ENCODE data around the gene TSHR. TPM values are rescaled to one million over a fixed set of nuclear protein-coding genes. Genes with fewer than 3 reads are reported as not detected.
A peak's percentile ranks its signal among the peaks of the same experiment; 100 is the strongest.

Gene TSHR
- total RNA-seq, 1 donor = not detected

DNA sequence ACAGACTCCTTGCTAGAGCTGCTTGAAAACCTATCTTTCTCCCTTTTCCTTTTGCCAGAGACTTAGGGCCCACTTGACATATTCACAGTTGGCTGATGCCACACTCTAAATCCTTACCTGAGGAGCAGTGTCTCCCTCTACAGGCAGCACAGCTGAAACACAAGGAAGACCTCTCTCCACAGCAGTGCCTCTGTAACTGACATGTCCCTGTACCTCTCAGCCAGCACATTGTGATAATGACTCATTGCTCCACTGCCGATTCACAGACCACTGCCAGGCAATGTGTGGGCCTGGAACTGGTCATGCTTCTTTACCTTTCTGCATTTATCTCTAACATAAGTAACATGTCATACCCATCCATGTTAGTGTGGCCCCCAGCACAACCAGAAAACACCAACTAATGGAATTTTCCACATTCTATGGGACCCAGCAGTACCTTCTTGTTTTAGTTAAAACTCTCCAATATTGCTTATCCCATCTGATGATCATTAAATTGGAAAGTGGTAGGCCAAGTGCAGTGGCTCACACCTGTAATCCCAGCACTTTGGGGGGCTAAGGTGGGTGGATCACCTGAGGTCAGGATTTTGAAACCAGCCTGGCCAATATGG is 208.8 kb downstream of the TSHR start:
- H3K4me3 ChIP-seq (ENCODE audit: low read depth, low read length) = no peak overlapping the region
- peak; percentile 70 for DNase-seq (ENCODE audit: low read depth)
- TF ChIP-seq, protein P1, sequence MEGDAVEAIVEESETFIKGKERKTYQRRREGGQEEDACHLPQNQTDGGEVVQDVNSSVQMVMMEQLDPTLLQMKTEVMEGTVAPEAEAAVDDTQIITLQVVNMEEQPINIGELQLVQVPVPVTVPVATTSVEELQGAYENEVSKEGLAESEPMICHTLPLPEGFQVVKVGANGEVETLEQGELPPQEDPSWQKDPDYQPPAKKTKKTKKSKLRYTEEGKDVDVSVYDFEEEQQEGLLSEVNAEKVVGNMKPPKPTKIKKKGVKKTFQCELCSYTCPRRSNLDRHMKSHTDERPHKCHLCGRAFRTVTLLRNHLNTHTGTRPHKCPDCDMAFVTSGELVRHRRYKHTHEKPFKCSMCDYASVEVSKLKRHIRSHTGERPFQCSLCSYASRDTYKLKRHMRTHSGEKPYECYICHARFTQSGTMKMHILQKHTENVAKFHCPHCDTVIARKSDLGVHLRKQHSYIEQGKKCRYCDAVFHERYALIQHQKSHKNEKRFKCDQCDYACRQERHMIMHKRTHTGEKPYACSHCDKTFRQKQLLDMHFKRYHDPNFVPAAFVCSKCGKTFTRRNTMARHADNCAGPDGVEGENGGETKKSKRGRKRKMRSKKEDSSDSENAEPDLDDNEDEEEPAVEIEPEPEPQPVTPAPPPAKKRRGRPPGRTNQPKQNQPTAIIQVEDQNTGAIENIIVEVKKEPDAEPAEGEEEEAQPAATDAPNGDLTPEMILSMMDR (IDR thresholded peaks at IDR 0.05; ENCODE audit: insufficient read depth, low read depth, low read length) = peak; percentile 77

DNA sequence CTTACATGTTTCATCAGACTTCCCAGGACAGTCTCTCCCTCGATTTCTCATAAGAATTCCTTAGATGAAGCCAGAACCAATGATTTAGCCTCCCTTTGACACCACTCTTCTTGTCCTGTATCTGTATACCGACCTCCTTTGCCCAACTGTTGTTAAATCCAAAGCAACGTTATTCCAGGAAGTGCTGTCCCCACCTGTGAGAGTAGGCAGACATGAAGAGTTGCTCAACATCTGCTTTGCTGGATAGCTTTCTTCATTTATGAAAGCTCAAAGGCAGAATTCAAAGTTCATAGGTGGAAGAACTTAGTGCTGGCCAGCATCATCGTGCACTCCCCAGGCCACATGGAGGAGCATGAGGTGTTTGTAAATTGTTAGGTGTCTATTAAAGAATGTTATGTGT is 209.8 kb downstream of the TSHR start:
- TF ChIP-seq, protein P1 (IDR thresholded peaks at IDR 0.05; ENCODE audit: insufficient read depth, low read depth, low read length) = no peak
- H3K4me3 ChIP-seq (ENCODE audit: low read depth, low read length) = no peak overlapping the region
- peak; percentile 35 for DNase-seq (ENCODE audit: low read depth)

DNA sequence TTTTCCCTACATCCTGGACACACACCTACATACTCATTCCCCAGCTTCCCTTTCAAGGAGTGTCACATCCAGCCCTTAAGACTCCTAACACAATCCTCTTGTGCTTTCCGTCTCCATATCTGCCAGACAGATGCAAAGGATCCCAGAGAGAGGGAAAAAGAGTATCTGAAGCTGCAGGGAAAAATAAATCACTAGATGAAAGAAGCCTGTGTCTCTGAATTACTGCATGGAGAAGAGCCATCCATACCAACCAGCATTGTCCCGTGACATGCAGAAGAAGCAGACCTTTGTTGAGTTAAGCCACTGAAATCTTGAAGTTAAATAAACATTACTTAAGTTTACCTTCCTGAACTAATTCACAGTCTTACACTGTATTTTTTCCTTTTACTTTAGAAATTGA is 210.7 kb downstream of the TSHR start:
- TF ChIP-seq, protein P1 (IDR thresholded peaks at IDR 0.05; ENCODE audit: insufficient read depth, low read depth, low read length) = no peak
- DNase-seq (ENCODE audit: low read depth) = no peak
- no peak overlapping the region for H3K4me3 ChIP-seq (ENCODE audit: low read depth, low read length)

DNA sequence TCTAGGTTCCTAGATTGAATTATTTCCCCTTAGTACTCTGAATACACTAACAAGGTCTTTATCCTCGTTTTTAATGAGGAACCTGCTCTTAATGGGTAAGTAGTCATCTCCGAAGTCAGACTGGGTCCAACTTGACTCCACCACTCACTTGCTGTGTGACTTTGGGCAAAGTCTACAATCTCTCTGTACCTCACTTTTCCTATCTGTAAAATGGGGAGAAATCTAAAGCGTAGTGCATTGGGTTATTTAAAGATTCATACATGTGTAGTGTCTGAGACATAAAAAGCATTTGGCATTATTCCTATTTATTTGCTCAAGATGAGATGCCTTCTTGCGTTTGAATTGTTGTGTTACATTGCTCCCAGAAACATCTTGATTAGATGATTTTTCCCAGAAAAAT is 213.8 kb downstream of the TSHR start:
- no peak for DNase-seq (ENCODE audit: low read depth)
- TF ChIP-seq, protein P1 (IDR thresholded peaks at IDR 0.05; ENCODE audit: insufficient read depth, low read depth, low read length) = no peak
- H3K4me3 ChIP-seq (ENCODE audit: low read depth, low read length) = peak overlapping the region; percentile 66

DNA sequence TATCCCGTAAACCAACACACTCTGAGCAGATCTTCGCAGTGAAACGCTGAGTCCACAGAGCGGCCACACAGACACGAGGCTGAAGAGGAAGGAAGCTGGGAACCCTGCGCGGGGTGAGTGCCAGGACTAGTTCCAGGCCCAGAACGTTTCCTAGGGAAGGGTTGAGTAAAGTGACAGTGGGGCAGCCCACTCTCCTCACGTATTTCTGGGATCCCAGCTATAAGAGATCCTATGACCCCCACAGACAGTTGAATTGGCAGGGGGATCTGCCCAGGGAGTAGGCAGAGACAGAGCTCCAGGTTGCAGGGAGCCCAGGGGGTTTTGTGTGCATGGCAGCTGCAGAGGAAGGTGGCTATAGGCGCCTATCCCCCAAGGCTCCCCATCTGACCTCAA is 214.3 kb downstream of the TSHR start:
- H3K4me3 ChIP-seq (ENCODE audit: low read depth, low read length) = peak overlapping the region; percentile 66
- TF ChIP-seq, protein P1 (IDR thresholded peaks at IDR 0.05; ENCODE audit: insufficient read depth, low read depth, low read length) = no peak
- DNase-seq (ENCODE audit: low read depth) = no peak

DNA sequence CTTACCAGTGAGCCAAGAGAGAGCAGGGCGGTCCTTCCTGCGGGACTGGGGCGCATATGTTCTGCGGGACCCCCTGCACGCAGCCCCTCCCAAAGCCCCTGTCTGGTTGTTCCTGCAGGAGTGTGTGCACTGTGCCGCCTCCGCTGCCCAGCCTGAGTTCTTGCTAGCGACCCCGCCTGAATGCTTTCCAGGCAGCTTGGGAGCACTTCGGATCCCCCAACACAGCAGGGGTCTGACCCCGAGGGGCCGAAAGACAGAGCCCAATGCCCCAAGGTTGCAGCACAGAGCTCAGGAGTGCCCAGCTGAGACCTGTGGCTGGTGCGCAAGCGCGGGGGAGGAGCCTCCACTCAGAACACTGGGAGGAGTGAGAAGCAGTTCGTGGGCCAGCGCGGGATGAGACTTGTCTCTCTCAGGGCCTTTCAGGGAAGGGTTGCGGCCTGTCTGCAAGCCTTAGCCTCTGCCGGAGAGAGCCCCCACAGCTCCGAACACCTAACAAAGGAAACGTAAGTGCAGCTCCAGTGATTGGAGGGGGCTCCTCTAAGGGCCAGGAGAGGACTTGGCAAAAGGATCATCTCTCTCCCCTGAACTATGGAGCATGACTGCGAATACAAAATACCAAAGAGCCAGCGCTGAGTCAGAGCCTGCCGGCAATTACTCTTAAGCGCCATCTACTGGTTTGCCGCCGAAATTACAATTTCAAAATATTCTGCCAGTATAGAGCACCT is 214.8 kb downstream of the TSHR start:
- TF ChIP-seq, protein P1 (IDR thresholded peaks at IDR 0.05; ENCODE audit: insufficient read depth, low read depth, low read length) = peak; percentile 91
- H3K4me3 ChIP-seq (ENCODE audit: low read depth, low read length) = peak overlapping the region; percentile 66
- peak; percentile 86 for DNase-seq (ENCODE audit: low read depth)

All from fibroblast of villous mesenchyme (primary cell).